ENCODE data around the gene PCIF1.

Gene PCIF1

DNA sequence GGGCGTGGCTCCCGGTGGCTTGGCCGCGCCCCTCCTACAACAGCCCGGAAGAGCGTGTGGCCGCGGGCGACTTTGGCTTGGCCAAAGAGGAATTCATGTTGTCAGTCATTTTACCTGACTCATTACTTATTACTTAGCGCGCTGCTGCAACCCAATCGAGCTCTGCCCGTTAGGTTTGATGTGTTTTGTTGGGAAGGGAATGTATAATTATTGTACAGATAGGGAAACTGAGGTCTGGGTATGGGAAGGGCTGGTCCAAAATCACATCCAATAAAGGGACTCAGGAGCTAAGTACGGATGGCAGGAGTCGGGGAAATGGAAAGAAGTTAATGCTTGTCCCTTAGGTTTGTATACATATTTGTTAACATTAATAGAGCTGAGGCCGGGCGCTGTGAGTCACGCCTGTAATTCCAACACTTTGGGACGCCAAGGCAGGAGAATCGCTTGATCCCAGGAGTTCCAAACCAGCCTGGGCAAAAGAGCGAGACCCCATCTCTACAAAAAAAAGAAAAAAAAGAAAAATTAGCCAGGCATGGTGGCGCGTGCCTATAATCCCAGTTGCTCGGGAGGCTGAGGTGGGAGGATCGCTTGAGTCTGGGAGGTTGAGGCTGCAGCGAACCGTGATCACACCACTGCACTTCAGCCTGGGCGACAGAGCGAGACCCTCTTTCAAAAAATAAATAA, 38.2 kb downstream of the PCIF1 start (continued):
- TF ChIP-seq, protein P1, sequence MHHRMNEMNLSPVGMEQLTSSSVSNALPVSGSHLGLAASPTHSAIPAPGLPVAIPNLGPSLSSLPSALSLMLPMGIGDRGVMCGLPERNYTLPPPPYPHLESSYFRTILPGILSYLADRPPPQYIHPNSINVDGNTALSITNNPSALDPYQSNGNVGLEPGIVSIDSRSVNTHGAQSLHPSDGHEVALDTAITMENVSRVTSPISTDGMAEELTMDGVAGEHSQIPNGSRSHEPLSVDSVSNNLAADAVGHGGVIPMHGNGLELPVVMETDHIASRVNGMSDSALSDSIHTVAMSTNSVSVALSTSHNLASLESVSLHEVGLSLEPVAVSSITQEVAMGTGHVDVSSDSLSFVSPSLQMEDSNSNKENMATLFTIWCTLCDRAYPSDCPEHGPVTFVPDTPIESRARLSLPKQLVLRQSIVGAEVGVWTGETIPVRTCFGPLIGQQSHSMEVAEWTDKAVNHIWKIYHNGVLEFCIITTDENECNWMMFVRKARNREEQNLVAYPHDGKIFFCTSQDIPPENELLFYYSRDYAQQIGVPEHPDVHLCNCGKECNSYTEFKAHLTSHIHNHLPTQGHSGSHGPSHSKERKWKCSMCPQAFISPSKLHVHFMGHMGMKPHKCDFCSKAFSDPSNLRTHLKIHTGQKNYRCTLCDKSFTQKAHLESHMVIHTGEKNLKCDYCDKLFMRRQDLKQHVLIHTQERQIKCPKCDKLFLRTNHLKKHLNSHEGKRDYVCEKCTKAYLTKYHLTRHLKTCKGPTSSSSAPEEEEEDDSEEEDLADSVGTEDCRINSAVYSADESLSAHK (tag by site-specific recombination; IDR thresholded peaks at IDR 0.05) = 0 out of 2 replicates have a peak, but pooled peaks have one; percentile 5
- TF ChIP-seq, protein P2, sequence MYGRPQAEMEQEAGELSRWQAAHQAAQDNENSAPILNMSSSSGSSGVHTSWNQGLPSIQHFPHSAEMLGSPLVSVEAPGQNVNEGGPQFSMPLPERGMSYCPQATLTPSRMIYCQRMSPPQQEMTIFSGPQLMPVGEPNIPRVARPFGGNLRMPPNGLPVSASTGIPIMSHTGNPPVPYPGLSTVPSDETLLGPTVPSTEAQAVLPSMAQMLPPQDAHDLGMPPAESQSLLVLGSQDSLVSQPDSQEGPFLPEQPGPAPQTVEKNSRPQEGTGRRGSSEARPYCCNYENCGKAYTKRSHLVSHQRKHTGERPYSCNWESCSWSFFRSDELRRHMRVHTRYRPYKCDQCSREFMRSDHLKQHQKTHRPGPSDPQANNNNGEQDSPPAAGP (tag by site-specific recombination; IDR thresholded peaks at IDR 0.05) = no peak
- TF ChIP-seq, protein P3, sequence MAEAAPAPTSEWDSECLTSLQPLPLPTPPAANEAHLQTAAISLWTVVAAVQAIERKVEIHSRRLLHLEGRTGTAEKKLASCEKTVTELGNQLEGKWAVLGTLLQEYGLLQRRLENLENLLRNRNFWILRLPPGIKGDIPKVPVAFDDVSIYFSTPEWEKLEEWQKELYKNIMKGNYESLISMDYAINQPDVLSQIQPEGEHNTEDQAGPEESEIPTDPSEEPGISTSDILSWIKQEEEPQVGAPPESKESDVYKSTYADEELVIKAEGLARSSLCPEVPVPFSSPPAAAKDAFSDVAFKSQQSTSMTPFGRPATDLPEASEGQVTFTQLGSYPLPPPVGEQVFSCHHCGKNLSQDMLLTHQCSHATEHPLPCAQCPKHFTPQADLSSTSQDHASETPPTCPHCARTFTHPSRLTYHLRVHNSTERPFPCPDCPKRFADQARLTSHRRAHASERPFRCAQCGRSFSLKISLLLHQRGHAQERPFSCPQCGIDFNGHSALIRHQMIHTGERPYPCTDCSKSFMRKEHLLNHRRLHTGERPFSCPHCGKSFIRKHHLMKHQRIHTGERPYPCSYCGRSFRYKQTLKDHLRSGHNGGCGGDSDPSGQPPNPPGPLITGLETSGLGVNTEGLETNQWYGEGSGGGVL (tag by site-specific recombination; IDR thresholded peaks at IDR 0.05) = no peak

DNA sequence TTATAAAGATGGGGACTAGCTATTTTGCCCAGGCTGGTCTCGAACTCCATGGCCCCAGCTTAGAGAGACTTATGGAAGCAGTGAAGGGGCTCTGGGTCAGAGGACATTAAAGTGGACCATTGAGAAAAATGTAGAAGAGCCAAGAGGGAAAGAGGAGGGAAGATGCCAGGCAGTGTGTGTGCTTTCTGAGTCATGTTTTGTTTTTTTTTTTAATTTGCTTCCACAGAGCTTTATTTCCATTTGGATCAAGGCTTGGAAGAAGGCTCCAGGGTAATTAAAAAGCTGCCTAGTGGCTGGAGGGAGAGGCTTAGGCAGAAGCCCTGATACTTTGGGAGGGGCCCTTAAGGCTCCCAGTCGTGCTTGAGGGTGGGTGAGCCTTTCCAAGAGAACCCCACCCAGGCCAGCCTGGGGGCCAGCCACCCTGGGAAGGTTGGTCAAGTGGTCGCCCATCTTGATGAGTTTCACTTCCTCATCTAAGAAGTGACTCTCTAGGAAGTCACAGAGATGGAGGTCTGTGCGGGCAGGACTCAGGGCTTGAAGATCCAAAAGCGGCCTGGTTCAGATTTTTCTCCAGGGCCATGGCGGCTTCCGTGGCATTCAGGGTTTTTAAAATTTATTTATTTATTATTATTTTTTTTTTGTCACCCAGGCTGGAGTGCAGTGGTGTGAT, 40.5 kb downstream of the PCIF1 start:
- Histone ChIP-seq H3K36me3 (ENCODE audit: control insufficient read depth in 2 of 2, insufficient read depth in 1 of 2, low read length in 2 of 2) (peaks cover 0 to 8% of the 10 kb centered on the region in 2 experiments; a peak in 1 of 3 replicates), H3K4me1 (ENCODE audit: control insufficient read depth, insufficient read depth, low read length) (no peaks in the 10 kb centered on the region), H3K9me3 (ENCODE audit: control insufficient read depth, insufficient read depth, low read depth, low read length) (no peaks in the 10 kb centered on the region), H3K4me3 (ENCODE audit: low read depth, low read length) (no peak overlapping the region), H3K27ac (ENCODE audit: extremely low read depth, low read depth, low read length) (no peak overlapping the region)
- POLR2A ChIA-PET = no interaction called here
- TF ChIP-seq SCRT2 (tag by site-specific recombination; IDR thresholded peaks at IDR 0.05) (no peak), ZNF335 (tag by site-specific recombination; conservative IDR thresholded peaks at IDR 0.05) (0 out of 2 replicates have a peak, but pooled peaks have one; percentile 13)
- CTCF ChIA-PET = interaction anchor here (0.7 to 4.3 kb wide), 5 partner anchors 12 to 117 kb away, joined by 4 to 37 read pairs (median 5); no protein-coding TSS in a partner anchor

- no peaks in the 10 kb centered on the region for H3K9me3 ChIP-seq (ENCODE audit: control insufficient read depth, insufficient read depth, low read depth, low read length)
- no peak overlapping the region for H3K4me3 ChIP-seq (ENCODE audit: low read depth, low read length)
- ChIA-PET POLR2A (no interaction called here), CTCF (interaction anchor here (3.3 to 4.3 kb wide), 2 partner anchors 11 to 38 kb away, joined by 15 to 37 read pairs; no protein-coding TSS in a partner anchor)
- peaks cover 0 to 1% of the 10 kb centered on the region in 2 experiments; a peak in 1 of 3 replicates for H3K36me3 ChIP-seq (ENCODE audit: control insufficient read depth in 2 of 2, insufficient read depth in 1 of 2, low read length in 2 of 2)
- no peaks in the 10 kb centered on the region for H3K4me1 ChIP-seq (ENCODE audit: control insufficient read depth, insufficient read depth, low read length)
- TF ChIP-seq ZNF621 (tag by site-specific recombination; IDR thresholded peaks at IDR 0.05) = no peak
- TF ChIP-seq ZNF654 (tag by site-specific recombination; IDR thresholded peaks at IDR 0.05; ENCODE audit: low read depth) = no peak
- no peak for TF ChIP-seq ZNF473 (tag by site-specific recombination; IDR thresholded peaks at IDR 0.05)
- TF ChIP-seq ZBTB1 (tag by site-specific recombination; IDR thresholded peaks at IDR 0.05) = no peak
- TF ChIP-seq MYNN (tag by site-specific recombination; IDR thresholded peaks at IDR 0.05; ENCODE audit: borderline replicate concordance) = no peak
- no peak for TF ChIP-seq ZBTB7A (tag by site-specific recombination; IDR thresholded peaks at IDR 0.05; ENCODE audit: low read depth)
- TF ChIP-seq RBAK (tag by site-specific recombination; IDR thresholded peaks at IDR 0.05) = no peak
- no peak for TF ChIP-seq ZNF707 (tag by site-specific recombination; IDR thresholded peaks at IDR 0.05)
- TF ChIP-seq ZFP41 (tag by site-specific recombination; IDR thresholded peaks at IDR 0.05; ENCODE audit: borderline replicate concordance) = no peak
- no peak overlapping the region for H3K27ac ChIP-seq (ENCODE audit: extremely low read depth, low read depth, low read length)
Measured at GRCh38 chr20:45975686-45976085, 41.2 kb downstream of the PCIF1 start.

Data from HEK293 (cell line).